ENCODE data around the gene TXNRD1.

DNA sequence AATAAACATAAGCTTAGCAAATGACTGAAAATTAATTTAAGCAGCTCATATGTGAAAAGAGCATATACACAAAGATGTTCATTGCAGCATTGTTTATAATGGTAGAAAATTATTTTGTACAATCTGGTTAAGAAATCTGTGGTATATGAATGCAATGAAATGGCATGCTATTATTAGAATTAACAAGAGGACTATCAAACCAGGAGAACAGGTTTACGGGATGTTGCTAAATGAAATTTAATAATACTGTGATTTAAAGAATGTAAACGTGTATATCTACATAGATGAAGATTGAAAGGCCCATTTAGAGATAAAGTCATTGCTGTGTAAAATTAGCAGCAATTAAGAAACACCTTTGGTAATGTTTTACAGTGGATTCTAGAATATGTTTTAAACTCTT is 158.5 kb downstream of the TXNRD1 start:
- TF ChIP-seq POLR2A (IDR thresholded peaks at IDR 0.05) (no peak), CTCF (IDR thresholded peaks at IDR 0.05) (no peak)
